Stromal cell of bone marrow (primary cell): ENCODE measurements around the gene GTF2F1.
"Not testable (repeated sequence)": the region's sequence is repeated elsewhere in the genome, so short reads cannot be mapped to it uniquely, and the experiment has no call there.

Experiments
- DNase-seq: peaks from one replicate; pipeline ENCODE4 v3.0.0-alpha.2; 2012; ENCODE audit warnings: low read depth

Gene GTF2F1

GRCh38 chr19:6355321-6356040, 37.5 kb downstream of the GTF2F1 start:
- DNase-seq = not testable (repeated sequence)

- DNase-seq = no peak
Measured at GRCh38 chr19:6354098-6354674, 38.8 kb downstream of the GTF2F1 start.

GRCh38 chr19:6352381-6353165, 40.4 kb downstream of the GTF2F1 start:
- DNase-seq = no peak

- no peak for DNase-seq
Measured at GRCh38 chr19:6350688-6351087, 42.3 kb downstream of the GTF2F1 start.

GRCh38 chr19:6349271-6349670, 43.7 kb downstream of the GTF2F1 start:
- DNase-seq = not testable (repeated sequence)

GRCh38 chr19:6343462-6343861, 49.5 kb downstream of the GTF2F1 start:
- DNase-seq = no peak

GRCh38 chr19:6340493-6341201, 52.3 kb downstream of the GTF2F1 start:
- DNase-seq = no peak

GRCh38 chr19:6334490-6335285, 58.3 kb downstream of the GTF2F1 start:
- no peak for DNase-seq

GRCh38 chr19:6333439-6333838, 59.5 kb downstream of the GTF2F1 start, which contains the start of gene ACER1:
Gene ACER1 (minus strand): TSS chr19:6333612. CDS start chr19:6333551, 61 bp downstream.
- no peak for DNase-seq
